Activated T-cell treated with anti-CD3 and anti-CD28 coated beads, Interleukin-2, amount 50 U/mL, for 4 hours (primary cell): ENCODE measurements around the gene ULK4. TPM values are rescaled to one million over a fixed set of nuclear protein-coding genes. Genes with fewer than 3 reads are reported as not detected.

Experiments
- ATAC-seq, 2 donors: fragments of 200-7000 bp; cut with Tn5 transposase; one replicate each; pipeline ENCODE4 v1.10.0; 2021
- DNase-seq: peaks from one replicate; pipeline ENCODE4 v3.0.0-alpha.2; 2020
- H3K27me3 Mint-ChIP-seq: one replicate; pipeline ENCODE4 v1.8.0; 2021; ENCODE audit warnings: low read depth, mixed read lengths
- H3K36me3 Mint-ChIP-seq: one replicate; pipeline ENCODE4 v1.8.0; 2022; ENCODE audit warnings: mixed read lengths; ENCODE audit not compliant: insufficient read depth
- H3K4me1 Mint-ChIP-seq: one replicate; pipeline ENCODE4 v1.8.0; 2021; ENCODE audit warnings: low read depth, mixed read lengths
- H3K4me3 Mint-ChIP-seq: one replicate; pipeline ENCODE4 v1.8.0; 2021; ENCODE audit warnings: mild to moderate bottlenecking, moderate library complexity, mixed read lengths
- H3K9me3 Mint-ChIP-seq: one replicate; pipeline ENCODE4 v1.8.0; 2021; ENCODE audit warnings: mixed read lengths
- total RNA-seq, 3 donors: library from RNA; stranded (reverse); gene quantifications; one replicate each; pipeline ENCODE4 v1.2.1, GENCODE V29; 2021

Gene ULK4
- total RNA-seq, 3 donors from 2014 or later: 7.3 to 8.8 (median 8.2) TPM

DNA sequence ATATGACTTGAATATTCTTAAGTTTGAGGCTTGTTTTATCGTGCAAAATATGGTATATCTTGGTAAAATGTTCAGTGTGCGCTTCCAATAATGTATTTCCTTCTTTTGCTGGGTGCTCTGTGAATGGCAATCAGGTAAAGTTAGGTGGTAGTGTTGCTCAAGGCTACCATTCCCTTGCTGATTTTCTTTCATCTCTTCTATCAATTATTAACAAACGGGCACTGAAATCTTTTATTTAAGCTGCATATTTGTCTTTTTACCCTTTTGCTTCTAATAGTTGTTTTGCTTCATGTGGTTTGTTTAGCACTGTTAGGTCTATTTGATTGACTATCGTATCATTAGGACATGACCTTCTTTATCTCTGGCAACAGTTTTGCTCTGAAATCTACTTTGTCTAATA is 520.3 kb downstream of the ULK4 start:
- H3K36me3 Mint-ChIP-seq: peaks cover 16% of the 10 kb centered on the region
- no peaks in the 10 kb centered on the region for H3K27me3 Mint-ChIP-seq
- no peak overlapping the region for H3K4me3 Mint-ChIP-seq
- peaks cover 15% of the 10 kb centered on the region for H3K9me3 Mint-ChIP-seq
- ATAC-seq (no peak), DNase-seq (no peak)
- H3K4me1 Mint-ChIP-seq: no peaks in the 10 kb centered on the region

DNA sequence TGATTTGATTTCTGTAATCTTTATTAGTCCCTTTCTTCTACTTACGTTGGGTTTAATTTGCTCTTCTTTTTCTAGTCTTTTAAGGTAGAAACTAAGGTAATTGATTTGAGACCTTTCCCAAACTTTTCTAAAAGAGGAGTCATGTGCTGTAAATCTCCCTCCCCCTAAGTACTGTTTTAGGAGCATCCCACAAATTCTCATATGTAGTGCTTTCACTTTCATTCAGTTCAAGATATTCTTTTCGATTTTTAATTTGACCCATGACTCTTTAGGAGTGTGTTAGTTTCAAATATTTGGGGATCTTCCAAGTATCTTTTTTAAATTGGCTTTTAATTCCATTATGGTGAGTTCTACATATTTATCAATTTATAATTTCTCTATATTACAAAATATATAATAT is 520.8 kb downstream of the ULK4 start:
- Mint-ChIP-seq H3K9me3 (peaks cover 15% of the 10 kb centered on the region), H3K4me3 (no peak overlapping the region), H3K4me1 (no peaks in the 10 kb centered on the region), H3K36me3 (peaks cover 13% of the 10 kb centered on the region), H3K27me3 (no peaks in the 10 kb centered on the region)
- DNase-seq (no peak), ATAC-seq (no peak)

DNA sequence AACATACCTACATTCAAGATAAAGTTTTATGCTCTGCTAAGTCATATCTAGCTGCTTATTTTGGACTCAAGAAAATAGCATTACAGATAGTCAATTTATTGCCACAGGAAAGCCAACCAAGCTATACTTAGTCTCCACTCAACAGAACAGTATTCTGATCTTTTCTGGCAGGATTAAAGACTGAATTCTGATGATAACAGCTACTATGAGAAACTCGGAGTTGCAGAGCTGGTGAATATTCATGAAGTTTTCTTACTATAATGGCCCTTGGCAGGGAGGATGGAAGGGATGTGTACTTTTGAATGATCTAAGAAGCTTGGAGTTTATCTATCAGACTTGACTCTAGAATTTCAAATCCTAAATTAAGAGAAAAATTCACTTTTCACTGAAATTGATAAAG is 524.9 kb downstream of the ULK4 start:
- DNase-seq: no peak
- H3K27me3 Mint-ChIP-seq: no peaks in the 10 kb centered on the region

DNA sequence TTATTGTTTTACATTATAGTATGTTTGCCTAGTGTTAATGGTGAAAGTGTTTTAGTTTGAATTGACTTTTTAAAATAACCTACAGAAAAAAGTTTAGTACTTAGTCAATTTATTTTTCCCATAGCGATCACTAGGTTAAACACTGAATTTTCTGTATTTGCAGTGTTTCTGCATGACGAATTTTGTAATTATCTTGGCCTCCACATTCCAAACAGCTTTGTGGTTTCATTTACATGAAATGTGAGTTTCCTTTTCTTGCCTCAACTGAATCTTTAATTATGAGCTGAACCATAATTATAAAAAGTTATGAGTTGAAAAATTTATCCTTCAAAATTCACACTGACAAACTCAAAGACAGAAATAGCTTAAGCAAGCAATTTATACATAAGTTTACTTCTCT is 527.1 kb downstream of the ULK4 start:
- no peak for ATAC-seq
- Mint-ChIP-seq H3K4me3 (no peak overlapping the region), H3K4me1 (no peaks in the 10 kb centered on the region), H3K27me3 (no peaks in the 10 kb centered on the region), H3K9me3 (no peaks in the 10 kb centered on the region), H3K36me3 (no peaks in the 10 kb centered on the region)
- DNase-seq: no peak

More for the DNA sequence above, 524.9 kb downstream of the ULK4 start:
- peaks cover 13% of the 10 kb centered on the region for H3K9me3 Mint-ChIP-seq
- H3K36me3 Mint-ChIP-seq: peaks cover 12% of the 10 kb centered on the region
- no peak overlapping the region for H3K4me3 Mint-ChIP-seq
- ATAC-seq: no peak
- no peaks in the 10 kb centered on the region for H3K4me1 Mint-ChIP-seq

DNA sequence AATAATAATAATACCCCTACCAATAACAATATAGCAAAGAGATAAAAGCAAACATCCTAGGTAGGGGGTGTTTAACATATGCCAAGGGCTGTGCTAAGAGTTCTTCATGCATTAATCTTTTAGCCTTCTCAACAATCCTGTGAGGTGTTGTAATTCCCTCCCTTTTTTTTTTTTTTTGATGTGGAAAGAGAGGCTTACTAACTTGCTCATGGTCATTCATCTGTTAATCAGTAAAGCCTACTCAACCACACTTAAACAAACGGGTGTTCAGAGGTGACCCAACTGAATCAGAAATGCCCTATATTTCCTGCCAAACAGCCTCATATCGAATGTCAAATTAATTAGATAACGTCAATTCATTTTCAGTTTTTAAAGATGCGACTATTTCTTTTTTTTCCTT is 530.5 kb downstream of the ULK4 start:
- H3K36me3 Mint-ChIP-seq: peaks cover under 1% of the 10 kb centered on the region
- peaks cover 9% of the 10 kb centered on the region for H3K9me3 Mint-ChIP-seq
- H3K4me1 Mint-ChIP-seq: peaks cover 3% of the 10 kb centered on the region
- DNase-seq (no peak), ATAC-seq (no peak)
- no peaks in the 10 kb centered on the region for H3K27me3 Mint-ChIP-seq
- H3K4me3 Mint-ChIP-seq: no peak overlapping the region

DNA sequence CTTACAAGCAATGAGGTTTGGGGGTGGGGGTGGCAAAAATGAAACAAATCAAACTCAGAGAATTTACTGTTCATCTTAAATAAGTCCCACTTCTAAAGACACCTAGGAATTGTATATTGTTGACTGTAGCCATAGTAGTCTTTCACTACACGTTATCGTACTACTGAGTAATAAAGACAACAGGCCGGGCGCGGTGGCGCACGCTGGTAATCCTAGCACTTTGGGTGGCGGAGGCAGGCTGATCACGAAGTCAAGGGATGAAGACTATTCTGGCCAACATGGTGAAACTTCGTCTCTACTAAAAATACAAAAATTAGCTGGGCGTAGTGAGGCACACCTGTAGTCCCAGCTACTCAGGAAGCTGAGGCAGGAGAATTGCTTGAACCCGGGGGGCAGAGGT is 531.0 kb downstream of the ULK4 start:
- DNase-seq: no peak
- Mint-ChIP-seq H3K4me1 (peaks cover 7% of the 10 kb centered on the region), H3K9me3 (peaks cover 11% of the 10 kb centered on the region), H3K36me3 (peaks cover 2% of the 10 kb centered on the region), H3K27me3 (no peaks in the 10 kb centered on the region), H3K4me3 (no peak overlapping the region)
- no peak for ATAC-seq

DNA sequence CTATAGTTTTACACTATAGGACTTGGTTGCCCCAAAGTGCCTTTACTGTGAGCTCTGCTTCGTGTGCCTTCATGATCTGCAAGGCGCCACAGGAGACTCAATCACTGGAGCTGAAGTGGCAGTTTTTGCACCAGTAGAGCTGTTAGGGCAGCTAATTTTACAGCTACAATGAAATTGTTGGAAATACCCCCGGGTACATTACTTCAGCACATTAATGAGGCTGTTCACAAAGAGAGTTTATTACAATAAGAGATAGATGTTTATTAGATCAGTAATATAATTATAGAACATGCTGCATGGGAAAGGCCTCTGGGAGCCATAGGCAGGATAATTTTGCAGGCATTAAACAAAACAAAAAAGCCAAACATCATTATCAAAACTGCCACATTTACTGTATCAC is 531.5 kb downstream of the ULK4 start:
- peaks cover 11% of the 10 kb centered on the region for H3K9me3 Mint-ChIP-seq

DNA sequence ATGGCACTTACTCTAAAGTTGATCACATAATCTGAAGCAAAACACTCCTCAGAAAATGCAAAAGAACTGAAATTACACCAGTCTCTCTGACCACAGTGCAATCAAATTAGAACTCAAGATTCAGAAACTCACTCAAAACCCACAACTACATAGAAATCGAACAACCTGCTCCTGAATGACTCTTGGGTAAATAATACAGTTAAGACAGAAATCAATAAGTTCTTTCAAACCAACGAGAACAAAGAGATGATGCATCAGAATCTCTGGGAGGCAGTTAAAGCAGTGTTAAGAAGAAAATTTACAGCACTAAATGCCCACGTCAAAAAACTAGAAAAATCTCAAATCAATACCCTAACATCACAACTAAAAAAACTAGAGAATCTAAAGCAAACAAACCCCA is 535.4 kb downstream of the ULK4 start:
- Mint-ChIP-seq H3K27me3 (no peaks in the 10 kb centered on the region), H3K4me3 (no peak overlapping the region), H3K4me1 (peaks cover 25% of the 10 kb centered on the region), H3K36me3 (peaks cover 2% of the 10 kb centered on the region), H3K9me3 (peaks cover 14% of the 10 kb centered on the region)
- DNase-seq: no peak
- ATAC-seq: no peak

More for the DNA sequence above, 531.5 kb downstream of the ULK4 start:
- DNase-seq: no peak
- H3K27me3 Mint-ChIP-seq: no peaks in the 10 kb centered on the region
- peaks cover 11% of the 10 kb centered on the region for H3K4me1 Mint-ChIP-seq
- peaks cover 2% of the 10 kb centered on the region for H3K36me3 Mint-ChIP-seq
- ATAC-seq: no peak
- H3K4me3 Mint-ChIP-seq: no peak overlapping the region

DNA sequence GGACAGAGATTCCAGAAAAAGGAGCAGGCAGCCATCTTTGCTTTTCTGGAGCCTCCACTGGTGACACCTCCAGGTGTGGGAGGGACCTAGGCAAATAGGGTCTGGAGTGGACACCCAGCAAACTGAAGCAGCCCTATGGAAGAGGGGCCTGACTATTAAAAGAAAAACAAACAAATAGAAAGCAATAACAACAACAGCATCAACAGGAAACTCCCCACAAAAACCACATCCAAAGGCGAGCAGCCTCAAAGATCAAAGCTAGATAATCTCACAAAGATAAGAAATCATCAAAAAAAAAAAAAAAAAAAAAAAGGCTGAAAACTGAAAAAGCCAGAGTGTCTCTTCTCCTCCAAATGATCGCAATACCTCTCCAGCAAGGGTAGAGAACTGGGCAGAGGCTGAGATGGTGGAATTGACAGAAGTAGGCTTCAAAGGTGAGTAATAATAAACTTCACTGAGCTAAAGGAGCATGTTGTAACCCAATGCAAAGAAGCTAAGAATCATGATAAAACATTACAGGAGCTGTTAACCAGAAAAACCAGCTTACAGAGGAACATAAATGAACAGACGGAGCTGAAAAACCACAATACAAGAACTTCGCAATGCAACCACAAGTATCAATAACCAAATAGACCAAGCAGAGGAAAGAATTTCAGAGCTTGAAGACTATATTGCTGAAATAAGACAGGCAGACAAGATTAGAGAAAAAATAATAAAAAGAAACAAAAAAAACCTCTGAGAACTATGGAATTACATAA is 537.2 kb downstream of the ULK4 start:
- Mint-ChIP-seq H3K27me3 (no peaks in the 10 kb centered on the region), H3K9me3 (peaks cover 14% of the 10 kb centered on the region), H3K4me3 (peak overlapping the region; percentile 43), H3K36me3 (peaks cover 2% of the 10 kb centered on the region), H3K4me1 (peaks cover 25% of the 10 kb centered on the region)
- DNase-seq: no peak
- ATAC-seq: no peak

DNA sequence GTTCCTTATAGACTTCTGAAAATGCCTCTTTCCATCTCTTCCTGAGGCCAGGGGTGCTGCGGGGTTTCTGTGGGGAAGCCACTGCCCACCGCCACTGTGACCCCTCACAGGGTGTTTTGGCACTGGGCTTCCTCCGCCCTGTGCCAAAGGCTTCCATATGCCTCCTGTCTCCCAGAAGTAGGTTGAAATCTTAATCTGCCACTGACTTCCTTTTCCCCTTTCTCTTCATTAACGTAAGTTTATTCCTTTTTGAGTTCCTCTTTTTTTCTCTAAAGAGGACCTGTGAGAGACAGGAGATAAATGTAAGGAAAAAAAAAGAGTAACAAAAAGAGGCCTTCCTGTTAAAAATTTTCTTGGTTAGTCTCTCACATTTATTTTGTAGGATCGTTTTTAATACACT is 542.1 kb downstream of the ULK4 start:
- DNase-seq (no peak), ATAC-seq (no peak)
- H3K27me3 Mint-ChIP-seq: no peaks in the 10 kb centered on the region
- peaks cover 14% of the 10 kb centered on the region for H3K4me1 Mint-ChIP-seq
- peaks cover under 1% of the 10 kb centered on the region for H3K9me3 Mint-ChIP-seq
- H3K4me3 Mint-ChIP-seq: no peak overlapping the region
- no peaks in the 10 kb centered on the region for H3K36me3 Mint-ChIP-seq

DNA sequence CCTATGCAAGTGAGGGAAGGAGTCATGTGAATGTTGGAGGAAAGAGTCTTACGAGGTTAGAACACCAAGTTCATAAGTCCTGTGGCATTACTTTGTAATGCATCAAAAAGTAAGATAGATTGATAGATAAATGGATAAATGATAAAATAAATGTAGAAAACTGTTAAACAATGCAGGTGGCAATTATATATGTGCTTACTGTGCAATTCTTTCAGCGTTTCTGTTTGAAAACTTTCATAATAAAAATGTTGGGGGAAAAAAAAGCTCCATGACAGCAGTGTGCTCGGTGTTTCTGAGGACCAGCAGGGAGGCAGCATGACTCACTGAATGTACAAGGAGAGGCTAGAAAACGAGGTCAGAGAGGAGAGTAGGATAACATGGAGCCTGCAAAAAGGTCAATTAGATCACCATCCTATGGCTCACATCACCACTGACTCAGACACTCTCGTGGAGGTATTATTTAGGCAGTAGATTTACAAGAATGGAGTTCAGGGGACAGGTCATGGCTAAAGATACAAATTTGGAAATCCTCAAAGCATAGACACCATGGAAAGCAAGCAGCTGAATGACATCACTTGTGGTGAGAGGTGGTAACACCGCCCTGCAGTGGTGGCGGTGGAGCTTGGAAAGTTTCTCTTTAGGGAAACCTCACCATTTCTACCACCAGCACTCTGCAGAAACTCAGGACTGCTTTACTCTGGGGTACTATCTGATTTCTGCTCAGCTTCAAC is 542.8 kb downstream of the ULK4 start:
- no peaks in the 10 kb centered on the region for H3K27me3 Mint-ChIP-seq
- H3K36me3 Mint-ChIP-seq: no peaks in the 10 kb centered on the region
- DNase-seq (no peak), ATAC-seq (peak; percentile 18 to 63)
- H3K4me3 Mint-ChIP-seq: no peak overlapping the region
- peaks cover 7% of the 10 kb centered on the region for H3K4me1 Mint-ChIP-seq
- no peaks in the 10 kb centered on the region for H3K9me3 Mint-ChIP-seq

DNA sequence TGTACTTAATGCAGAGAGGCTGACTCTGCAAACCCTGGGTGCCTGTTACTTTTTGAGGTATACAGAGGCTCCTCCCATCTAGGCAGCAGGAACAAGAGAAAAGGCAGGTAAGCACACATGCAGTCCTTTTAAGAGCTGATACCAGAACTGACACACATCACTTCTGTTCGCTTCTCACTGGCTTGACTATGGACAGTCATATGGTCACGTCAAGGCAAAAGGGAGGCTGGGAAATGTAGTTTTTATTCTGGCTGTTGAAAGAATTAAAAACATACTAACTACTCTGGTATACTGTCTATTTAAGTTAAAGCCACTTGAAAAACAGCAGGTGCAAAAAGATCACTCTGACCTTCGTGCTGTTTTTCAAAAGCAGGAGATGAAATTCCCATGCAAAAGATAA is 544.3 kb downstream of the ULK4 start:
- ATAC-seq: no peak
- H3K9me3 Mint-ChIP-seq: no peaks in the 10 kb centered on the region
- no peak for DNase-seq
- H3K4me1 Mint-ChIP-seq: peaks cover 5% of the 10 kb centered on the region
- H3K27me3 Mint-ChIP-seq: no peaks in the 10 kb centered on the region
- H3K36me3 Mint-ChIP-seq: peaks cover 3% of the 10 kb centered on the region
- no peak overlapping the region for H3K4me3 Mint-ChIP-seq

DNA sequence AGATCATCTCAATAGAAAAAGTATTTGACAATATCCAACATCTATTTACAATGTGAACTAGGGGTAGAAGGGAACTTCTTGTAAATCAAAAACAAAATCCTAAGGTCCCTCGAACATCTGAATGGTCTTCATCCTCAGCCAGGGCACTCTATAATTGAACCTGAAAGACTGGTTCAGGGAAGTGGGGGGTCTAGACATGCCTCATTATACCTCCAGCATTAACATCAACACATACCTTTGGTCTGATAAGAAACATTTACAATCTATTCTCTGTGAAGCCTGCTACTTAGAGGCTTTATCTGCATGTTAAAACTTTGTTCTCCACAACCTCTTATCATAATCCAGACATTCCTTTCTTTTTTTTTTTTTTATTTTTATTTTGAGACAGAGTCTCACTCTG is 550.8 kb downstream of the ULK4 start:
- DNase-seq (no peak), ATAC-seq (no peak)
- Mint-ChIP-seq H3K4me1 (no peaks in the 10 kb centered on the region), H3K36me3 (peaks cover 3% of the 10 kb centered on the region), H3K9me3 (no peaks in the 10 kb centered on the region), H3K4me3 (no peak overlapping the region), H3K27me3 (no peaks in the 10 kb centered on the region)

DNA sequence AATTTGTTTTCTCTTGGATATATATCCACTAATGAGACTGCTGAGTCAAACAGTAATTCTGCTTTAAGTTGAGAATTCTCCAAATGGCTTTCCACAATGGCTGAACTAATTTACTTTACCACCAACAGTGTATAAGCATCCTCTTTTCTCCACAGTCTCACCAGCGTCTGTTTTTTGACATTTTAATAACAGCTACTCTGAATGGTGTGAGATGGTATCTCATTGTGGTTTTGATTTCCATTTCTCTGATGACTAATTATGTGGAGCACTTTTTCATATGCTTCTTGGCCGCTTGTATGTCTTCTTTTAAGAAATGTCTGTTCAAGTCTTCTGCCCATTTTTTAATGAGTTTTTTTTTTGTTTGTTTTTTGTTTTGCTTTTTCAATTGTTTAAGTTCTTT is 556.4 kb downstream of the ULK4 start:
- ATAC-seq: no peak
- H3K27me3 Mint-ChIP-seq: no peaks in the 10 kb centered on the region
- no peak overlapping the region for H3K4me3 Mint-ChIP-seq
- H3K9me3 Mint-ChIP-seq: no peaks in the 10 kb centered on the region
- H3K36me3 Mint-ChIP-seq: no peaks in the 10 kb centered on the region
- peaks cover 5% of the 10 kb centered on the region for H3K4me1 Mint-ChIP-seq
- no peak for DNase-seq

DNA sequence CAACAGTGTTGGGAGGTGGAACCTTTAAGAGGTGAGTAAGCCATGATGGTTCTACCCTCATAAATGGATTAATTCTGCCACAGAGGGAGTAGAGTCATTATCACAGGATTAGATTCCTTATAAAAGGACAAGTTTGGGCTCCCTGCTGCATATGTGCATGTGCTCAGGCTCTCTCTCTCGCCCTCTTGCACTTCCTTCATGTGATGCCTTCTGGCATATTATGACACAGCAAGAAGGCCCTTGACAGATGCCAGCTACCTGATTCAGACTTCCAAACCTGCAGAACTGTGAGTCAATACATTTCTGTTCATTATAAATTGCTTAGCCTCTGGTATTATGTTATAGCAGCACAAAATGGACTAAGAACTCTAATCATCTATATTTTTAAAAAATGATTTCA is 557.3 kb downstream of the ULK4 start:
- Mint-ChIP-seq H3K9me3 (no peaks in the 10 kb centered on the region), H3K36me3 (no peaks in the 10 kb centered on the region), H3K4me3 (no peak overlapping the region), H3K4me1 (peaks cover 5% of the 10 kb centered on the region), H3K27me3 (no peaks in the 10 kb centered on the region)
- no peak for ATAC-seq
- no peak for DNase-seq
